ENCODE data around the gene WFDC1. TPM values are rescaled to one million over a fixed set of nuclear protein-coding genes. Genes with fewer than 3 reads are reported as not detected.

Gene WFDC1
- total and polyA plus RNA-seq, 10 of the 15 experiments (the other 5 are each of a cell fraction or from before 2014, with no cell fraction given): not detected

GRCh38 chr16:84271866-84272265, 22.8 kb upstream of the WFDC1 start (continued):
- no peak for TF ChIP-seq SIN3A (IDR thresholded peaks at IDR 0.05; ENCODE audit: low read depth, low read length)

DNA sequence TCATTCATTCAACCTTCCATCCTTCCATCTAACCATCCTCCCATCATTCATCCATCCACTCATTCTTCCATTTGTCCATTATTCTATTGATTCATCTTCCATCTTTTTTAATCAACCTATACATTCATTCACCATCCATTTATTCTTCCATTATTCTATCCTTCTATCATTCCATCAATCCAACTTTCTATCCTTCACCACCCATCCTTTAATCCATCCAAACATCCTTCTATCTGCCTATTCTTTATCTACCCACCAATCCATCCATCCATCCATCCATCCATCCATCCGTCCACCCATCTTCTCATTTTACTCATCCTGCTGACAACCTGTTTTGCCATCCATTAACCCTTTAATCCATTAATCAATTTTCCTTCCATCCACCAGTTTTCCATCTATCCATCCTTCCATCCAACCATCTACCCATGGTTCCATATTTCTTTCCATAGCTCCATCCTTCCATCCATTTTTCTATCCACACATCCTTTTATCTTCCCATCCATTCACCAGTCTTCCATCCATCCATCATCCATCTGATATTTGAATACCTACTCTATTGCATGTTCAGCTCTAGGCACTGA, 21.8 kb upstream of the WFDC1 start:
- no peak for TF ChIP-seq NBN (IDR thresholded peaks at IDR 0.05)
- Histone ChIP-seq H3K9ac (ENCODE audit: control insufficient read depth, insufficient read depth, low read length) (no peak overlapping the region), H3K27me3 (replicated peaks in 1 of 2; ENCODE audit: control insufficient read depth in 2 of 2, insufficient read depth in 2 of 2, low read length in 1 of 2) (no peaks in the 10 kb centered on the region), H3K79me2 (ENCODE audit: control insufficient read depth, insufficient read depth, low read length) (no peaks in the 10 kb centered on the region), H3K4me3 (no peak overlapping the region), H4K20me1 (ENCODE audit: control insufficient read depth, insufficient read depth) (no peaks in the 10 kb centered on the region), H3K27ac (ENCODE audit: control insufficient read depth, insufficient read depth) (no peak overlapping the region), H3K4me1 (ENCODE audit: control insufficient read depth, insufficient read depth, low read length) (no peaks in the 10 kb centered on the region), H2AFZ (ENCODE audit: control insufficient read depth, low read depth, low read length) (no peak overlapping the region), H3K36me3 (ENCODE audit: control insufficient read depth in 2 of 2, insufficient read depth in 2 of 2, low read length in 1 of 2) (no peaks in the 10 kb centered on the region), H3K4me2 (ENCODE audit: control insufficient read depth, insufficient read depth) (no peak overlapping the region), H3K9me3 (replicated peaks; ENCODE audit: control insufficient read depth, insufficient read depth, low read length) (no peaks in the 10 kb centered on the region)
- intact Hi-C loops (cut with micrococcal nuclease; ENCODE audit: unreplicated experiment) (no loop called here), in situ Hi-C loops (cut with MboI) (loop anchor here (10.0 kb wide), 1 partner anchor 352 kb away; no protein-coding TSS in a partner anchor)
- no TSS peak for BruUV-seq (replicated peaks)
- DNase-seq (ENCODE audit: low read depth, low spot score) (no peak), ATAC-seq (no peak), FAIRE-seq (no peak)
- RAD21 ChIA-PET (ENCODE audit: unreplicated experiment): no interaction called here
- CTCF ChIA-PET: interaction anchor here (0.9 to 1.2 kb wide), 2 partner anchors 10 to 234 kb away, joined by 3 to 4 read pairs; no protein-coding TSS in a partner anchor
- POLR2A ChIA-PET: no interaction called here
- WGBS (ENCODE audit: insufficient coverage, insufficient replicate concordance, low lambda C conversion rate, missing lambda C conversion rate): 0% methylated on average over 1 of the region's 1 CpG
- SMC1A ChIA-PET (ENCODE audit: uncharacterized antibody, unreplicated experiment): no interaction called here

DNA sequence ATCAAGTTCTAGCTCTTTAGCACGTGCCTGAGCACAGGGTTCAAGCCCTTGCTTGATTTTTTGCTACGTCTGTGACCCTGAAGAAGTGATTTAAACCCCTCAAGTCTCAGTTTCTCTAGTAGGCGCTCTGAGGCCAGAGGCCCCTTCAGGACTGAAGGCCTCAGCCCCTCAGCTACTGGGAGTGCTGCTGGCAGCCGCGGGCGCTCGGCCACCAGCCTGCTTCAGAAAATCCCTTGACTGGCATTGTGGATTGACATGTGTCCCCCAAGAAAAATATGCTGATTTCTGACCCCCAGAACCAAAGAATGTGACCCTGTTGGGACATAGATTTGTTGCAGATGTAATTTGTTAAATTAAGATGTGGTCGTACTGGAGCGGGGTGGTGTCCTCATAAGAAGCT, 20.2 kb upstream of the WFDC1 start:
- Histone ChIP-seq H3K4me2 (ENCODE audit: control insufficient read depth, insufficient read depth) (no peak overlapping the region), H2AFZ (ENCODE audit: control insufficient read depth, low read depth, low read length) (no peak overlapping the region), H3K4me3 (no peak overlapping the region), H3K36me3 (ENCODE audit: control insufficient read depth in 2 of 2, insufficient read depth in 2 of 2, low read length in 1 of 2) (no peaks in the 10 kb centered on the region), H3K79me2 (ENCODE audit: control insufficient read depth, insufficient read depth, low read length) (no peaks in the 10 kb centered on the region), H3K4me1 (ENCODE audit: control insufficient read depth, insufficient read depth, low read length) (no peaks in the 10 kb centered on the region), H3K9me3 (replicated peaks; ENCODE audit: control insufficient read depth, insufficient read depth, low read length) (no peaks in the 10 kb centered on the region), H4K20me1 (ENCODE audit: control insufficient read depth, insufficient read depth) (no peaks in the 10 kb centered on the region), H3K27ac (ENCODE audit: control insufficient read depth, insufficient read depth) (no peak overlapping the region), H3K9ac (ENCODE audit: control insufficient read depth, insufficient read depth, low read length) (no peak overlapping the region), H3K27me3 (replicated peaks in 1 of 2; ENCODE audit: control insufficient read depth in 2 of 2, insufficient read depth in 2 of 2, low read length in 1 of 2) (no peaks in the 10 kb centered on the region)
- no TSS peak for BruUV-seq (replicated peaks)
- TF ChIP-seq YBX1 (IDR thresholded peaks at IDR 0.05): no peak
- TF ChIP-seq, protein P1, sequence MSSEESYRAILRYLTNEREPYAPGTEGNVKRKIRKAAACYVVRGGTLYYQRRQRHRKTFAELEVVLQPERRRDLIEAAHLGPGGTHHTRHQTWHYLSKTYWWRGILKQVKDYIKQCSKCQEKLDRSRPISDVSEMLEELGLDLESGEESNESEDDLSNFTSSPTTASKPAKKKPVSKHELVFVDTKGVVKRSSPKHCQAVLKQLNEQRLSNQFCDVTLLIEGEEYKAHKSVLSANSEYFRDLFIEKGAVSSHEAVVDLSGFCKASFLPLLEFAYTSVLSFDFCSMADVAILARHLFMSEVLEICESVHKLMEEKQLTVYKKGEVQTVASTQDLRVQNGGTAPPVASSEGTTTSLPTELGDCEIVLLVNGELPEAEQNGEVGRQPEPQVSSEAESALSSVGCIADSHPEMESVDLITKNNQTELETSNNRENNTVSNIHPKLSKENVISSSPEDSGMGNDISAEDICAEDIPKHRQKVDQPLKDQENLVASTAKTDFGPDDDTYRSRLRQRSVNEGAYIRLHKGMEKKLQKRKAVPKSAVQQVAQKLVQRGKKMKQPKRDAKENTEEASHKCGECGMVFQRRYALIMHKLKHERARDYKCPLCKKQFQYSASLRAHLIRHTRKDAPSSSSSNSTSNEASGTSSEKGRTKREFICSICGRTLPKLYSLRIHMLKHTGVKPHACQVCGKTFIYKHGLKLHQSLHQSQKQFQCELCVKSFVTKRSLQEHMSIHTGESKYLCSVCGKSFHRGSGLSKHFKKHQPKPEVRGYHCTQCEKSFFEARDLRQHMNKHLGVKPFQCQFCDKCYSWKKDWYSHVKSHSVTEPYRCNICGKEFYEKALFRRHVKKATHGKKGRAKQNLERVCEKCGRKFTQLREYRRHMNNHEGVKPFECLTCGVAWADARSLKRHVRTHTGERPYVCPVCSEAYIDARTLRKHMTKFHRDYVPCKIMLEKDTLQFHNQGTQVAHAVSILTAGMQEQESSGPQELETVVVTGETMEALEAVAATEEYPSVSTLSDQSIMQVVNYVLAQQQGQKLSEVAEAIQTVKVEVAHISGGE (CRISPR knock-in tag; IDR thresholded peaks at IDR 0.05): no peak
- no peak for FAIRE-seq
- in situ Hi-C loops (cut with MboI) (loop anchor here (10.0 kb wide), 1 partner anchor 350 kb away; no protein-coding TSS in a partner anchor), intact Hi-C loops (cut with micrococcal nuclease; ENCODE audit: unreplicated experiment) (no loop called here)
- SMC1A ChIA-PET (ENCODE audit: uncharacterized antibody, unreplicated experiment): interaction anchor here (0.7 kb wide), 1 partner anchor 62 kb away, joined by 3 read pairs; no protein-coding TSS in a partner anchor
- CTCF ChIA-PET: no interaction called here
- DNase-seq (ENCODE audit: low read depth, low spot score): no peak
- POLR2A ChIA-PET: no interaction called here
- 64% methylated on average over 9 of the region's 9 CpGs for WGBS (ENCODE audit: insufficient coverage, insufficient replicate concordance, low lambda C conversion rate, missing lambda C conversion rate)
- RAD21 ChIA-PET (ENCODE audit: unreplicated experiment): no interaction called here
- ATAC-seq: no peak
